ENCODE results near the gene OR10V1.

OR10V1 gene

GRCh38 chr11:59755701-59756557 is 42.3 kb upstream of the OR10V1 start:
- H3K4me3 ChIP-seq (ENCODE audit: low read depth, low read length): peak overlapping the region; percentile 83
- no peak for TF ChIP-seq CTCF (IDR thresholded peaks at IDR 0.05; ENCODE audit: low read depth, low read length)

GRCh38 chr11:59754859-59755700 is 41.4 kb upstream of the OR10V1 start, which contains the start of gene STX3:
Gene STX3 (plus strand): TSS chr11:59755376. CDS start chr11:59755606, 230 bp downstream.
- no peak for TF ChIP-seq CTCF (IDR thresholded peaks at IDR 0.05; ENCODE audit: low read depth, low read length)
- H3K4me3 ChIP-seq (ENCODE audit: low read depth, low read length): peak within 1 kb of the TSS; percentile 83

GRCh38 chr11:59754494-59754858 is 40.8 kb upstream of the OR10V1 start:
- TF ChIP-seq CTCF (IDR thresholded peaks at IDR 0.05; ENCODE audit: low read depth, low read length): no peak
- peak overlapping the region; percentile 83 for H3K4me3 ChIP-seq (ENCODE audit: low read depth, low read length)

DNA sequence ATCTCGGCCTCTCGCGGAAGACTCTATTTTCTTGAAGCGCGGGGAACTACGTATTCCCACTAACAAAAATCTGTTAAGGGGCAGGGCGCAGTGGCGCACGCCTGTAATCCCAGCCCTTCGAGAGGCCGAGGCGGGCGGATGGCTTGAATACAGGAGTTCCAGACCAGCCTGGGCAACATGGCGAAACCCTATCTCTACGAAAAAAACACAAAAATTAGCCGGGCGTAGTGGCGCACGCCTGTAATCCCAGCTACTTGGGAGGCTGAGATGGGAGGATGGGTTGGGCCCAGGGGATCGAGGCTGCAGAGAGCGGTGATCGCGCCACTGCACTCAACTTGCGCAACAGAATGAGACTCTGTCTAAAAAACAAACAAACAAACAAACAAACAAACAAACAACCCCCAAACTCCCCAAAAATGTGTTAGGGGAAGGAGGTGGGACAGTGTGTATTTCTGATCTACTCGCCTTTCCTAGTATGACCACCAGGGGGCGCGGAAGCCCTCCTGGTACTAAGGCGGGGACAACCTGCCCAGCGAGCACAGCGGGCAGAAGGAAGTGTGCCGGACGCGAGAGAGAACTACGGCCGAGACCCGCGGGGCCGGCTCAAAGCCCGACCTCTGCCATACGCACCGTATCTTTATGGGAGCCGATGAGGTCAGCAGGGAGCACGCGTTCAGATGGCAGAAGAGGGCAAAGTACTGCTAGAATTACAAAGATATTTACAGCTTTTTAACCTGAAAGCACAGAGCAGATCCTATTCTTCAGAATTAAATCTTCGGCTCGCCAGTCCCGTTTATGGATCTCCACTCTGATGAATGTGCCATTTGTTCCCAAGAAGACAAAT is 40.2 kb upstream of the OR10V1 start:
- peak overlapping the region; percentile 83 for H3K4me3 ChIP-seq (ENCODE audit: low read depth, low read length)
- TF ChIP-seq CTCF (IDR thresholded peaks at IDR 0.05; ENCODE audit: low read depth, low read length): peak; percentile 70

- H3K4me3 ChIP-seq (ENCODE audit: low read depth, low read length): no peak overlapping the region
- TF ChIP-seq CTCF (IDR thresholded peaks at IDR 0.05; ENCODE audit: low read depth, low read length): no peak
Observed at GRCh38 chr11:59746111-59746510, 32.5 kb upstream of the OR10V1 start.

DNA sequence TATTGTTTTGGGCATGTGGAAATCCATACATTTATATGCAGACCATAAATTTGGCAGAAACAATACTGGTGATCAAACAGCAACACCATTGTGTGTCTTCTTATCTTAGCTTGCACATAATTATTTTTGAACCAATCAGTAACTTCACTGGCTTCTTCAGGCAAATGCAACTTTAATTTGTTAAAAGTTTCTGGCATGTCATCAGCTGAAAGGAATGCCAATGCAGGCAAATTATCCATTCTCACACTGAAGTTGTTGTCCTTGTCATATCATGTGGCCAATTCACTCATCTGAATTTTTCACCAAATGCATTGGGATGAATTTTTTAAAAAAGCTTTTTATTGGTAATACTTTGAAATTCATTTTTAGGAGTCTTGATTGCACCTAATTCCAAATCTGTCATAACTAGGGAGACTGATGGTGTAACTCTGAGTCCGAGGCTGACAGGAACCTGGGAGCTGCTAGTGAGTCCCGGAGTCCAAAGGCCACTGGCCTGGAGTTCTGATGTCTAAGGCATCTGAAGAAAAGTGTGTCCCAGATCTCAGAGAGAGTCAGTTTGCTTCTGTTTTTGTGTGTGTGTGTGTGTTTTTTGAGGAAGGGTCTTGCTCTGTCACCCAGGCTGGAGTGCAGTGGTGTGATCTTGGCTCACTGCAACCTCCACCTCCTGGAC is 17.4 kb upstream of the OR10V1 start:
- no peak for TF ChIP-seq CTCF (IDR thresholded peaks at IDR 0.05; ENCODE audit: low read depth, low read length)
- no peak overlapping the region for H3K4me3 ChIP-seq (ENCODE audit: low read depth, low read length)
